Epithelial cell of prostate (primary cell): ENCODE measurements around the gene ZNF584.
A peak's percentile ranks its signal among the peaks of the same experiment; 100 is the strongest.

Source experiments
- DNase-seq: peaks from one replicate; pipeline ENCODE4 v3.0.0-alpha.2; 2011; ENCODE audit warnings: low read depth, low spot score
- H3K27ac ChIP-seq: fragments of 450-650 bp; 2 replicates; pipeline ENCODE4 v1.5.1; 2017; ENCODE audit warnings: mild to moderate bottlenecking

The ZNF584 gene

DNA sequence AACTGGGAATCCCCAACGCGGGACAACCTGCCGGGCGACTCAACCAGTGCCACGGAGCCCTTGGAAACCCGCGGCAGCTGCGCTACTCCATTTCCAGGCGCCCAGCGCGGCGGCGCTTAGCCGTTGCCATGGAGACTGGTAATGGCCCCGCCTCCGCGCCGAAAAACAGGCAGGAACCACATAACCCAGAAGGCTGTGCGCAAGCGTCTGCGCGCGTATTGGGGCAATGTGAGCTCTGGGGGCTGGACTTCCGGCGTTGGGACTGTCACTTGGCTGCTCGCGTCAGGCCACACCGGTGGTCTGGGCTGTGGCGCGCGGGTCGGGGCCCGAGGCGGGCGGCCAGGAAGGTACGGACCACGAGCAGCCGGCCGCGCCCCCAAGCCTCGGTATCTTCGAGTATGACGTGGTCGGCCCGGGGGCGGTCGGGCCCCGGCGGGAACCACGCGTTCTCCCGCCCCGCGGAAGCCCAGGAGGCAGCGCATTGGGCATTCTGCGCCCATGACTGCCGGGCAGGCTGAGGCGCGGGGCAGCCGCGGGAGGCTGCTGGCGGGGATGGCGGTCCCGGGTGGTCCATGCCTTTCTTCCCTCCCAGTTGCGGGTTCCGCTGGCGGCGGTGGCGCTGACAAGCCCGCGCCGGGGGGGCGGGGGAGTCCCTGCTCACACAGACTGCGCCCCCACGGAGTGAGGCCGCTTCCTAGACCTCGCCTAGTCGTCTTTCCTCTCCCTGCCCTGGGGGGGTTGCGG lies 43.1 kb downstream of the ZNF584 start, which contains the start of gene ZNF324B:
ZNF324B (plus strand) TSS at position 265 of the 744 bp plus-strand sequence. CDS start 2,080 bp downstream, outside the sequence.
- no peak within 1 kb of the TSS for H3K27ac ChIP-seq
- DNase-seq, result peak; percentile 72

DNA sequence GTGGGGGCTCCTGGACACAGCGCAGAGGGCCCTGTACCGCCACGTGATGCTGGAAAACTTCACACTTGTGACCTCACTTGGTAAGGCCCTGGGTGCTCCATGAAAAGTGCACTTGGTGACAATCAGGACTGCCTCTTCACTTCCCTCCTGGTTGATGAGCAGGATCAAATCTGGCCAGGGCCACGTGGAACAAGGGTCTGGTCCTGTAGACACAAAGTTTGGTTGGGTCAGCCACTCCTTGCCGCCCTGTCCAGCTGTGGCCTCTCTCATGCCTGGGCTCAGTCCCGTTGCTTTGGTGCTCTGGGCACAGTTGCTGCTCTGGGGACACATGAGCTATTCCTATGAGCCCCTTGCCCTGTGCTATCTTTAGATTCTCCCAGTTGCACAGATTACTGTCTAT lies 45.3 kb downstream of the ZNF584 start:
- no peak for DNase-seq
- H3K27ac ChIP-seq, result no peak overlapping the region

DNA sequence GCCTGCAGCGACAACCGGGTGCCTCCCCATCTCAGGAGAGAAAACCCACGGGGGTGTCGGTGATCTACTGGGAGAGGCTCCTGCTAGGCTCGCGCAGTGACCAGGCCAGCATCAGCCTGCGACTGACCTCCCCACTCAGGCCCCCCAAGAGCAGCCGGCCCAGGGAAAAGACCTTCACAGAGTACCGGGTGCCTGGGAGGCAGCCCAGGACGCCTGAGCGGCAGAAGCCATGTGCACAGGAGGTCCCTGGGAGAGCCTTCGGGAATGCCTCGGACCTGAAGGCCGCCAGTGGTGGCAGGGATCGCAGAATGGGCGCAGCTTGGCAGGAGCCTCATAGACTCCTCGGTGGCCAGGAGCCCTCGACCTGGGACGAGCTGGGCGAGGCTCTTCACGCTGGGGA lies 46.9 kb downstream of the ZNF584 start:
- no peak overlapping the region for H3K27ac ChIP-seq
- no peak for DNase-seq

DNA sequence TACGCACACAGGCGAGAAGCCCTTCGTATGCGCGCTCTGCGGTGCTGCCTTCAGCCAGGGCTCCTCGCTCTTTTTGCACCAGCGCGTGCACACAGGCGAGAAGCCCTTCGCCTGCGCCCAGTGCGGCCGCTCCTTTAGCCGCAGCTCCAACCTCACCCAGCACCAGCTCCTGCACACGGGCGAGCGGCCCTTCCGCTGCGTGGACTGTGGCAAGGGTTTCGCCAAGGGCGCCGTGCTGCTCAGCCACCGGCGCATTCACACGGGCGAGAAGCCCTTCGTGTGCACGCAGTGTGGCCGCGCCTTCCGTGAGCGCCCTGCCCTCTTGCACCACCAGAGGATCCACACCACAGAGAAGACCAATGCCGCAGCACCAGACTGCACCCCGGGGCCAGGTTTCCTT lies 47.7 kb downstream of the ZNF584 start:
- no peak overlapping the region for H3K27ac ChIP-seq
- no peak for DNase-seq

DNA sequence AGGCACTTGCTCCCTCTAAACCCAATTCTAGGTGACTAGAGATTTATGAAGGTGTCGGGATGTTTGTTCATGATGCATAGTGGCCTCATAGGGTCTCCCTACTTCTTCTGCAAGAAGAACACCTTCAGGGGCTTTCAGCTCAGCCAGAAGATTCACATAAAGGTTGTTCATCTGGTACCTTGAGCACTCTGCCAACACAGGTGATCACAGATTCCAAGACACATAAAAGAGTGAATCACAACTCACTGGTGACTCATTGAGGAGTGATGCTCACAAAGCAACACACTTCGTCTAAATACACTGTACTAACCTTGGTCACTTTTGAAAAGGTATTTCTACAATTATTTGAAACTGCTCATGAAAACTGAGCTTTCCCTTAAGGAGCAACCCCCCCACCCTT lies 51.6 kb downstream of the ZNF584 start:
- DNase-seq, result no peak
- no peak overlapping the region for H3K27ac ChIP-seq

DNA sequence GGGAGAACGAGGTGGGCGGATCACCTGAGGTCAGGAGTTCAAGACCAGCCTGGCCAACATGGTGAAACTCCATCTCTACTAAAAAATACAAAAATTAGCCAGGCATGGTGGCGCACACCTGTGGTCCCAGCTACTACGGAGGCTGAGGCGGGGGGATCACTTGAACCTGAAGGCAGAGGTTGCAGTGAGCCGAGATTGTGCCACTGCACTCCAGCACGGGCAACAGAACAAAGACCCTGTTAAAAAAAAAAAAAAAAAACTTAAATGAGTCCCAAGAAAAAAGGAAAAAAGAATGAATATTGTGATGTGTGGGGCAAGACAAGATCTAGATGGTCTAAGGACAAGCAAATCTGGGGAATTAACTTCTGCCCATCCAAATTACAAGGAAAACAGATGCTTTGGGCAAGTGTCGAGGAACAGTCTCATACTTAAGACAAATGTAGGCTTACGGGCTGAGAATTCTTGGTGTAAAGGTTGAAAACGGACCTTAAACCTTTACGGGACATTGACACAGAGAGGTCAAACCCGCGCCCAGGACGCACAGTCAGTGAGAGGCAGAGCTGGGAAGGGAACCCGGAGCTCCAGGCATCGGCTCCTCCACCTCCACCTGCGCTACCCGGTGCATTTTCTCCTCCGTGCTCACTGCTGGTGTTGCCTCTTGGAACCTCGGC lies 57.8 kb downstream of the ZNF584 start:
- H3K27ac ChIP-seq, result no peak overlapping the region
- no peak for DNase-seq

DNA sequence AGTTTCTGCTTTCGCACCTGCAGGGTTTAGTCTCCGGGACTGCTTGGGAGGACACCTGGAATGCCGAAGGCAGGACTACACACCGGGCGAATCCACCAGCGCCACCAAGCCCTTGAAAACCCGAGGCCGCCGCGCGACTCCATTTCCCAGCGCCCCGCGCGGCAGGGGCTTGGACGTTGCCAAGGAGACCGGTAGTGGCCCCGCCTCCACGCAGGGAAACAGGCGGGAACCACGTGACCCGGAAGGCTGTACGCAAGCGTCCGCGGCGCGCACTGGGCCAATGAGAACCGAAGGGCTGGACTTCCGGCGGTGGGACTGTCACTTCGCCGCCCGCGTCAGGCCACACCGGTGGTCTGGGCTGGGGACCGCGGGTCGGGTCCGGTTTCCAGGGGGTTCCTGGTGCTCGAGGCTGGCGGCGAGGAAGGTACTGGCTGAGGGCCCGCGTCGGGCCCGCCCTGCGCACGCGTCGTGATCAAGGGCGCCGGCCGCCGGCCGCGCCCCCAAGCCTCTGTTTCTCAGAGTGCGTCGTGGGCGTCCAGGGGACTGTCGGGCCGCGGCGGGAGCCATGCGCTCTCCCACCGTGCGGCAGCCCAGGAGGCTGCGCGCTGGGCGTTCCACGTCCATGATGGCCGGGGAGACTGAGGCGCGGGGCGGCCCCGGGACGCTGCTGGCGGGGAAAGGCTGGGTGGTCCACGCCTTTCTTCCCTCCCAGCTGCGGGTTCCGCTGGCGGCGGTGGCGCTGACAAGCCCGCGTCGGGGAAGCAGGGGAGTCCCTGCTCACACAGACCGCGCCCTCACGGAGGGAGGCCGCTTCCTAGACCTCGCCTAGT lies 58.5 kb downstream of the ZNF584 start, which contains the start of gene ZNF324:
ZNF324 (plus strand) TSS at position 321 of the 830 bp plus-strand sequence. CDS start 2,106 bp downstream, outside the sequence.
- peak within 1 kb of the TSS; percentile 54 for H3K27ac ChIP-seq
- DNase-seq, result peak; percentile 60
